ENCODE results near the gene PIK3R4.

PIK3R4 gene

DNA sequence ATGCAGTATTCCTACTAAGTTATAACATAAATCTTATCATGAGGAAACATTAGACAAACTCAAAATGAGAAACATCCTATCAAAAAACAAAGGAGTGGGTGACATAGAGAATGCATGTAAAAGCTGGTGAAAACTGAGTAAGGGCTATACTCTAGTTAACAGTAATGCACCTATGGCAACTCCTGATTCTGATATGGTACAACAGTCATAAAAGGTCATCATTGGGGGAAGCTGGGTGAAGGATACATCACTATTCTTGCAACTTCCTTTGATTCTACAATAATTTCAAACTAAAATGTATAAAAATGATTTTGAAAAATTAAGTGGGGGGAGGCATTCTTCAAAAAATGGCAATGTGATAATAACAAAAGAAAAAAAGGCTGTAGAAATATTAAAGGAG, 6.8 kb downstream of the PIK3R4 start:
- no peak for DNase-seq

DNA sequence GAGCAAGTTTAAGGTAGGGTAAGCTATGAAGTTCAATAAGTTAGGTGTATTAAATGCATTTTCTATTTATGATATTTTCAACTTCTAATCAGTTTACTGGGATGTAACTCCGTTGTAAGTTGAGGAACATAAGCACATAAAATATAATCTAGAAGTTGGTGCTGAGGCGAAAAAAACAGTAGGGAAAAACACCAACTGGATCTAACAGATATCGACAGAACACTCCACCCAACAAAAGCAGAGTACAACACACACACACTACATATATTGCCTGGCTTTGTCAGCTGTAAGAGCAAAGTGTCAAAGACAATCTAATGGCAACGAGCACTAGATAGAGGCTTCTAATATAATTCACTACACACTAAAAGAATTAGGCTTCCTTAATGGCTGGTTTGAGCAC, 8.4 kb downstream of the PIK3R4 start:
- DNase-seq, result no peak

DNA sequence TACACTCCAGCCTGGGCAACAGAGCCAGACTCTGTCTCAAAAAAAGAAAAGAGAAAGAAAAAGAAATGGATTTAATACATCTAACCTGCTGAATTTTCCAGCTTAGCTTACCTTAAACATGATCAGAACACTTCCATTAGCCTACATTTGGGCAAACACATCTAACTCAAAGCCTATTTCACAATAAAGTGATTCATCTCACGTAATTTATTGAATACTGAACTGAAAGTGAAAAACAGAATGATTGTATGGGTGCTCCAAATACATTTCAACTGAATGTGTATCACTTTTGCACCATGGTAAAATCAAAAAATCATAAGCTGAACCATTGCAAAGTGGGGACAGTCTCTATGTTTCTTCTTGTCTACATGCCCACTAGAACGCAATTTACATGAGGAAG, 9.0 kb downstream of the PIK3R4 start:
- no peak for DNase-seq

DNA sequence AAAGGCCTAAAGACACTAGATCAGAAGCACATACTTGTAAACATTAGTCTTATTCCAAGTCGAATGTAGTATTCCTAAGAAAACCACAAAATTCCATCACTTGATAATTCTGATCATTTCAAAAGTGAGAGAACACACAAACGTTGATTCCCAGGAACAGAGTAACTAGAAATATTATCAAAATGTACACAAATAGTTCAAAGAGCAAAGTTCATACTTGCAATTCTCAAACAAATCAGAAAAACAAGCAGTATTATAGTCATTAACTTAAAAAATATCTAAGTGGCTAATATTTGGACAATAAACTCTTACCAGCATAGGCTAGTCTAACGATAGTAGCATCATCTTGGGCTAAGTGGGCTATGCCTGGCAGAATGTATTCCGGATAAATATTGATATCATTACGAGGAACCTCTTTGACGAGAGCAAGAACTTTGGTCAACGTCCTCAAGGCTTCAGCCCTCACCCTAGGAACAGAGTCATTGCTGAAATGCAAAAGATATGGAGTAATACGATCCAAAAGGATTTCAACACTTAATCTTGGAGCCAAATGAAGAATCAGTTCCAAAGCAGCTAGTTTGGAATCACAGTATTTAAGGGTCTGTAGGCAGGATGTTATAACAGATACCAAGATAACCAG, 13.3 kb downstream of the PIK3R4 start:
- no peak for DNase-seq

DNA sequence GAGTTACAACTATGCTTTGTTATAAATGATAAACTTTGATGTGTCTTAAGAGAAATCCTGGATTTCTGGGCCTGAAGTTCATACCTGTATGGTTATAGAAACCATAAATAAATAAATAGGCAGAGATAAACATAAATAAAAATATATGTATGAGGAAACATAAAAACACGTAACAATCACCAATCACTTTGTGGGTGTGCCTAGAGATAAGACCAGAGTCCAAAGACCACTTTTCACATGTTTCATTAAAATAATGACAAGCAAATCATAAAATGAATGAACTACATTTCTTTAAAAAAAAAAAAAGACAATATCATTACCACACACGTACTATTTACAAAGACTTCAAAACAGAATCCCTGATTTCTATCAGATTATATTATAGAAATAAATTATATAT, 14.1 kb downstream of the PIK3R4 start:
- DNase-seq, result no peak

DNA sequence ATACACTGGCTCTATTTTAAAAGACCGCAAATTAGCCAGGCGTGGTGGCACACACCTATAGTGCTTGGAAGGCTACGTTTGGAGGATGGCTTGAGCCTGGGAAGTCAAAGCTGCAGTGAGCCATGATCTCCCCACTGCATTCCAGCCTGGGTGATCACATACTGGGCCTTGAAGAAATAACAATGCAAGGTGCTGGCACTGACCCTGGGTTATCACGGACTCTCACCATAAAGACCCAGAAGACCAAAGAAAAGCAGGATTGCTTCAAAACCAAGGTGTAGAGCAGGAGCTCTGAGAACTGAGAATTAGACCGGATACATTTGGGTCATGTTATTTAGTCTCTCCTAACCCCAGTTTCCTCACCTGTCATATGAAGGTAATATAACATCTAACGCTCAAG, 14.8 kb downstream of the PIK3R4 start:
- no peak for DNase-seq

DNA sequence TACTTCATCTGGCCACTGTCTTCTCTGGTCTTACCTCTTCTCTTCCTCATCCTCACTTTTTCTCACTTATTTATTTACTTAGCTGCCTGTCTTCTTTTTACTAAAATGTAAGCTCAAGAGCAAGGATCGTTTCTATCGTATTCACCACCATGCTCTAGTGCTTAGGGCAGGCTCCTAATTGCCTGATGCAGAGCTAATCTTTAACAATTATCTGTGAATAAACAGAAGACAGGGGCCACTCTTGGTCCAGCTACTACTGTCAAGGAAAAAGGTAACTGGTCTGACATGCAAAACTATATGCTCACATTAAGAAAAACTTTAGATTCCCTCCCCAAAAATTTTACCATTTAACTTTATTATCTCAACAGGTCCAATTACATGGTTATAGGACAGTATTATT, 17.5 kb downstream of the PIK3R4 start:
- no peak for DNase-seq

DNA sequence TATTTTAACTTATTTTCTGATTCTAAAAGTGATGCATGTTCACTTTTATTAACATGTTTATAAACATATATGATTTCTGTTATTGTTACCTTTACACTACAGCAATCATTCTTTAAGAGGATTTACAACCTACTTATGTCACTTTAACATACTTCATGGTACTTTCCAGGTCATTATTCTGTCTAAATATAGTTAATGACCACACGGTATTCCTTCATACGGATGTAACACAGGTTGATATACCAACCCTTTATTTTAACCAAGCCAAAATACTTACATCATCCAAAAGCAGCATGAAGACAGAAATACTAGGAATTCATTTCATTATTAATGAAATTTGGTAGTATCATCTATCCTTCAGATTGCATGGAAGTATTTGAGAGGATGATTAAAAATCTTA, 18.6 kb downstream of the PIK3R4 start:
- no peak for DNase-seq

DNA sequence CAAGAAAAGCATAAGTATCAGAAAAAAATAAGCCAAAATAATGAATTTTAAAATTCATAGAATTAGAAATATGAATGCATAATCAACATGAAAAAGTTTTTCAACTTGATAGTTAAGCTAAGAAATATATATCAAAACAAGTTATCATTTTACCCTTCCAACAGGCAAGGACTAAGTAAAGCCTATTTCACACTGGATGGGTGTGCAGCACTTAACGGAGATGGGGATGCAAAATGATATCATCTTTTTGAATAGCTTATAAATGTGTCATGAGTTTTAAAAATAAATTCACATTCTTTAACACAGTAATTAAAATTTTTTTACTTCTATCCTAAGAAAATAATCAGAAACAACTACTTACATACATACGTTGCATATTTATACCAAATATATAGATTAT, 20.9 kb downstream of the PIK3R4 start:
- no peak for DNase-seq

DNA sequence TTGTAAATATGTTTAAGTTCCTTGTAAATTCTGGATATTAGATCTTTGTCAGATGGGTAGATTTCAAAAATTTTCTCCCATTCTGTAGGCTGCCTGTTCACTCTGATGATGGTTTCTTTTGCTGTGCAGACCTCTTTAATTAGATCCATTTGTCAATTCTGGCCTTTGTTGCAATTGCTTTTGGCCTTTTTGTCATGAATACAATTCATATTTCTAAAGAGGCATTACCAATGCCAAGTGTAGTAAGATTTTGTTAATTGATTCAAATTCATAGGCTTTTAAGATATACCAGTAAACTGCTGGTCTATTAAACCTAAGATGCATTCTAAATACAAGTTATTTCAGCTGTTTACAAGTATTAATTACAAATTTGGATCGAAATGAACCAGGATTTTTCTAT, 31.0 kb downstream of the PIK3R4 start:
- DNase-seq, result no peak

DNA sequence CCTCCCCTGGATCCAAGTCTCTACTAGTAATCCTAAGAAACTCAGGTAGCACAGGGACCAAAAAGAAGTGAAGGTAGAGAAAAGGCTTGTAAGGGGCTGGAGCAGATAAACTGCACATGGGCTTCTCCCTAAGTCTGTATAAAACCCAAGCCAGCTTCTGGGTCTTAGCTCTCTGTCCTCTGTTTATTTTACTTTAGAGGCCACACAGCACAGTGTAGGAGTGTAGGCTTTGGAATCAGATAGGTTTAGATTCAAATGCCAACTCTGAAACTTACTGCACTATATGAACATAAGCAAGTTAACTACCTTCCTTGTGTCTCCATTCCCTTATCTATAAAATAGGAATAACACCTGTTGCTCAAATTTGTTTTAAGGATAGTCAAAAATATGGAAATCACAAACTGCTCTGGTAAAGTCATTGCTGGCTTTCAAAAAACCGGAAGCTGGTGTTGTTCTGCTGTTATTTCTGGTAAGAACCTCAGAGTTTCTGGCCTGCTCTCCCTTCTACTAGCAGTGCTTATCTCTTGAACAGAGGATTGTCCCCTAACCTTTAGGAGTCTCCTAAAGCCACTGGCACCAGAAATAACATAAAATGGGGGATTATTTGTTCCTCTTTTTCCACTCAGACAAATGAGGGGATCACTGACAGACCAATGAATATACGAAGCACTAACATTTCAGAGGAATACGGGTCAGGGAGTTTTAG, 33.8 kb downstream of the PIK3R4 start:
- no peak for DNase-seq

DNA sequence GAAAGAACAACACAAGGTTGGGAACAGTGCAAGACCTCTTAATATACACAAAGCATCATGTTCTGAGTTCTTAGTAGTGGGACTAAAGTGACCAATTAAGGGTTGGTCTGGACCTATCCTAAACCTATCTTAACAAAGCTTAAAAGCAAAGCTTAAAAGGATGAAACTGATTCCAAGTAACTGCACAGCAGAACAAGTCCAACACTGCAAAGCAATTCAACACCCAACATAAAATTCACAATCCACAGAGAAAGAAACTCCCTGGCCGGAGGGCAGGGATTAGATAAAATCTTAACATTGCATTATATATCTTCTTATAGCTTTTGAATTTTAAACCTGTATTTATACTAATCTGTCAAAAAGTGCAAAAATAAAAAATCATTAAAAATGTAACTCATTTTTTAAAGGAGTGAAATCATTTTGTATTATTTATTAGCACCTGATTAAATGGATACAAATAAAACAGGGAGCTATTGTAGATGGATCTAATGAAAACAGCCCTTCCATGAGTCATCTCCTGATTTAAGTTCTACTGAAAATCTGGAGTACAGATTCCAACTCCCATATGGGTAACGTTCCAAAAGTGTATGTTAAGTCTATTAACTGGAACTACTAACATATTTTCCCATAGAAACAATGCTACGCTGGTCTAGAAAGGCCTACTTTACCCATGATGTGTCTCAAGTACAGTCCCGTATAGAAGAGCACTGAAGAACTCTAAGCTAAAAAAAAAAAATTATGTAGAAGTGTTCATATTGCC, 34.9 kb downstream of the PIK3R4 start:
- no peak for DNase-seq

DNA sequence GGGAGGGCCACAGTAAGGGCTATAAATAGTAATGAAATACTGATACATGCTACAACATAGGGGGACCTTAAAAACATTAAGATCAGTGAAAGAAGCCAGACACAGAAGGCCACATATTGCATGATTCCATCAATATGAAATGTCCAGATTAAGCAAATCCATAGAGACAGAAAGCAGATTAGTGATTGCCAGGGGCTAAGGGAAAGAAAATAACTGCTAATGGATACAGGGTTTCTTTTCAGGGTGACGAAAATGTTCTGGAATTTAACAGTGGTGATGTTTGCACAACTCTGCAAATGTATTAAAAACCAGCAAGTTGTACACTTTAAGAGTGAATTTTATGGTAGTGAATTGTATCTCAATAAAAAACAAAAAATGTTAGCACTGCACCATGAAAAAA, 37.0 kb downstream of the PIK3R4 start:
- DNase-seq, result no peak

DNA sequence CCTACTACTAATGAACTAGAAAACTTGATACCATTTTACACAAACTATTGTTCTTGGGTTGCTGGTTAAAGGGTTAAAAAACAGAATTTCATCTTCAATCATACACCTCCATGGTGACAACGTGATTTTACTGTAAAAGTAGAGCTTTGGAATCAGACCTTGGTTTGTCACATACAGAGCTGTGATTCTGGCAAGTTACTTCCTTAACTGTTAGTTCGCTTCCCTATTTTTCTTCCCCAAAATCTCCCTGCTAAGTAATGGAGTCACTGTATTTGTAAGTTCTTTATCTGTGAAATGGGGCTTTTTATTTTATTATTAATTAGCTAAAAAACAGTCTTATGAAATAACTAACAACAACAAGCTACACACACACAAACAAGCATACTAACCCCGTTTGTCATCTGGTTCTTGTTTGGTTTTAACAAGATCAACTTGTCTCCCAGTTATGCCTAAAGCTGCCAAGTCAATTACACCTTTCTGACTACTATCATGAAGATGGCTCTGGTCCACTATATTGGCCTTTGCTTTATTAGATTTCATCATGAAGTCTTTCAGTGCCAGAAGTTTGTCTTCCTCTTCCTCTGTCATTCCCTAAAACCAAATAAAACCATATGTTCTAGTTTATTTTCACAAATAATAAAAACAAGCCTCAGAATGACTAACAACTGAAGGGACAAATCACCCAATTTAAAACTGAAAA, 38.6 kb downstream of the PIK3R4 start:
- DNase-seq, result no peak

DNA sequence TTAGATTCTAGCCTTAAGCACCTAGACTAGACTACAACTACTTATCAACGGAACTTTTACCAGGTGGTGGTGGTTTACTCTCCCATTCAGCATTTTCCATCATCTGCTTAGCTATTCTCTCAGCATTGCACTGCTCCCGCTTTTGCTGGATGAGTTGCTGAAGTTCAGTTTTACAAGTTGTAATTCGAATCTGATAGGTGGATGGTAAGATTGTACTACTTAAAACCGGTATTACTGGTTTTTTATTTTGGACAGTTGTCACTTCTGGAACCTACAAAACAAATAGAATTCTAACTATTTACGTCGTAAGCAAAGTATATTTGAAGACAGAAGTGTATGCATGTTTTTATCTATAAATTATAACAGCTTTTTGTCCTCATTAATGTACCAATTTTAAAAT, 41.1 kb downstream of the PIK3R4 start:
- no peak for DNase-seq

DNA sequence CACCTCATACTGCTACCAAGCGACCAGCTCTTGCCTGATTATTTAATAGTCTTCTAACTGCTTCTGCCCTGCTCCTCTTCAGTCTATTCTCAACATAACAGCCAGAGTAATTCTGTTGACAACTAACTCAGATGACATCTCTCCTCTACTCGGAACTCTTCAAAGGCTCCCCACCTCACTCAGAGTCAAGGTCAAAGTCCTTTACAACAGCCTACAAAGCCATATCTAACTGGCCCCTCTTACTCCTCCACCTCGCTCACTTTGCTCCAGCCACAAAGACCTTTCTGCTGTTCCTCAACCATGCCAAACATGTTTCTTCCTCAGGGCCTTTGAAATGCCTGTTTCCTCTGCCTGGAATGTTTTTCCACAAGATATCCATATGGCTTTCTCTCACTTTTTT, 43.6 kb downstream of the PIK3R4 start:
- DNase-seq, result no peak

DNA sequence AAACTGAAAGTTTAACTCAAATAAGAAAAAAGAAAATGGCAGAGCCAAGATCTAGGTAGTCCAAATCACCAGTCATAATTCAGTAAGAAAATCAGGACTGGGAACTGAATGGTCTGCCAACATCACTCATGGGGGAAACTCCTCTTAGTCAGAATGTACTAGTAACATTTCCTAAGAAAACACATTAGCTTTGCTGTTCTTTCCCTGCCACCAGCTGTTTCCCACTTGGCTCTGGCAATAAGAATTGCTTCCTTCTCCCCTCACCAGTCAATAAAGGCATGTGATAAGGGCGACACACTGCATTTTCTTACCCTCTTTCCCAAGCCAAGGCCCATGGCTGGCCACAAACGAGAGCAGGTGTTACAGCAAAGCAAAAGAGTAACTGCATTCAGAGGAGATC, 46.1 kb downstream of the PIK3R4 start:
- no peak for DNase-seq

DNA sequence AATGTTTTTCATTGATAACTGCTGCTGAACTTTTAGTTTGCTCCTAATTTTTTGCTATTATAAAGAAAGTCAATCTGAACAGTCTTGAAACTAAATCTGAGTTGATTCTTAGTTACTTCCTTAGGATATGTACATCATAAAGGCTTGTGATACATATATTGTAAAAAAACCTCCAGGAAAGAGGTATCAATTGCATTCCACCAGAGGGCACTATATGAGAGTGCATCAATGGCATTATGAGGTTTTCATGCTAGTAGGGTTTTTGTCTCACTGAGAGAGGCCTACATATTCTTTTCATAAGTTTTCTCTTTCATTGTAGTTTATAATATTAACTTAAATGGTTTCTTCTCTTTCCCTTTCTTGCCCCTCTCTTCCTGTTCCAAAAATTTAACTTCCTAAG, 46.9 kb downstream of the PIK3R4 start:
- DNase-seq, result no peak

DNA sequence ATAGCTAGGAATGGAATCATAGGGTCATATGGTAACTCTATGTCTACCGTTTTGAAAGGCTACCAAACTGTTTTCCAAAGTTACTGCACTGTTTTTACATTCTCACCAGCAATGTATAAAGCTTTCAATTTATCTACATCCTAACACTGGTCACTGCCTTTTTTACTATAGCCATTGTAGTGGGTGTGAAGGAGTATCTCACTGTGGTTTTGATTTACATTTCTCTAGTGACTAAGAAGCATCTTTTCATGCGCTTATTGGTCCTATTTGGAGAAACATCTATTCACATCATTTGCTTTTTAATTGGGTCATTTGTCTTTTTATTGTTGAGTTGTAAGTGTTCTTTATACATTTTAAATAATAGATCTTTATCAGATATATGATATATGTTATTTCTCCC, 53.3 kb downstream of the PIK3R4 start:
- DNase-seq, result no peak

DNA sequence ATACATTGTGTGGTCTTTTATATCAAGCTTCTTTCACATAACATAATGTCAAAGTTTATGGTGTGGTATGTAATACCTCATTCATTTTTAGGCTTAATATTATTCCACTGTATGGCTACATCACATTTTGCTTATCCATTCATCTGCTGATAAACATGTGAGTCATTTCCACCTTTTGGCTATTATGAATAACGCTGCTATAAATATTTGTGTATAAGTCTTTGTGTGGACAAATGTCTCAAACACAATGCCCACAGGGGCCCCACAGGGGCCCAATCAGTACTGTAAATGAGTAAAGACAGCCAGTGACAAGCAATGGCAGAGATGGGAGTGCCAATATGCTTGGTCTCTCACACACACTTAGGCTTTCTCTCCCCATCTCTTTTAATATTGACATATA, 54.2 kb downstream of the PIK3R4 start:
- no peak for DNase-seq

DNA sequence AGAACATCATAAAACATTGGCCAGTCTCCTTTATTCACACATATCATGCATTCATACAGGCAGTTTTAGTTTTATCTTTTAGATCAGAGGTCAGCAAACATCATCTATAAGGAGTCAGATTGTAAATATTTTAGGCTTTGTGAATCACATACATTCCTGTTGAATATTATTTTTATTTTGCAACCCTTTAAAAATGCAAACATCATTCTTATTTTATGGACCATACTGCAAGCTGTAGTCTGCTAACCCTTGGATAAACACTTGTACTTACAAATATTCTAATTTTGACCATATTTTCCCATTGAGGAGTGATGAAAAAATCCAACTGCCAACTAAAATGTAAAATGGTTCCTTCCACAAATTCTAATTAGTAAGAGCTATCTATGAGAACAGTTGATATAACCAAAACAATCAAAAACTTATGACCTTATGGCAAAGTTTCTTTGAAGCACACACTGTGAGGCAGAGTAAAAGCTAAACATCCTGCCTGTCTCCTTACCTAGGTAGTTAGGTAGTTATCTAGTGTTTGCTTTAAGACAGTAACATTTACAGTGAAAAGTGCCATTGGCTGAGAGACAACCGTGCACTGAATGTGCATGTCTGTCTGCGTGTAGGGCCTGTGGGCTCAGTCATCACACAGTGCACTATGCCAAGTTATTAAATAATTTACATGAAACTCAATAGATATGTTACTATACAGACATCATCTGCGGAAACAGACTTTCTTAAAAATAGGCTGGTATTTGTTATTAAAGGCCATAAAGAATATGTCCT, 57.7 kb downstream of the PIK3R4 start:
- DNase-seq, result no peak

DNA sequence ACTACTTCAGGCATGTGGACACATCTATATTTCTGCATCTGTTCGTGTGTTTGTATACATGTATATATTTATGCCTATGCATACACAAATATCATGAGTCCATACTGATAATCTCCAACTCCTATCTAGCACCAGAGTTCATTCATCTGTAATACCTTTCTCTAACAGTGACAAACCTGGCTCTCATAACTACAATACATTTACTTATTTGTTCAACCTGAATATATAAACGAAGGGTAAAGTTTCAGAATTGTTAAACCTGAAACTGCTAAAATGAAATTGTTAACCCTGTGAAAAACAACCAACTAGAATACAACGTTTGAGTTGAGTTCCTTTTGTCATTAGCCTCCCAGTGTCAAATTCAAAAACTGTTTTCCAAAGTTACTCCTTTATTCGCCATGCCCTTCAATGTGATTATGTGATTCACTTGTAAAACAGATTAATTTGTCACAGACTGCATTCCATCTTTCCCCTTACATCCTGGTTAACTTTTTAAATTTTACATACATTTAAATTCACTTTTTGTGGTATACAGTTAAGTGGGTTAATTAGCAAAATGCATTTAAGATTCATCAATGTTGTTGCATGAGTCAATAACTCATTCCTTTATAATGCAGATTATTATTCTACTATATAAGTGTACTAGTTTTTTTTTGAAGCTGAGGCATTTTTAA, 58.5 kb downstream of the PIK3R4 start:
- no peak for DNase-seq

Measured in stimulated activated CD4-positive, alpha-beta T cell treated with anti-CD3 and anti-CD28 coated beads, Interleukin-4, amount 100 ng/mL, for 4 hours (primary cell).